Measurements from ENCODE around the gene GLCE.
"Not testable (repeated sequence)": the region's sequence is repeated elsewhere in the genome, so short reads cannot be mapped to it uniquely, and the experiment has no call there.

GLCE gene

GRCh38 chr15:69138963-69139362, 21.5 kb upstream of the GLCE start:
- no peak for DNase-seq

GRCh38 chr15:69140306-69140705, 20.1 kb upstream of the GLCE start:
- no peak for DNase-seq

GRCh38 chr15:69141286-69141701, 19.1 kb upstream of the GLCE start:
- DNase-seq: peak; percentile 45

- no peak for DNase-seq
Measured at GRCh38 chr15:69141833-69142232, 18.6 kb upstream of the GLCE start.

GRCh38 chr15:69143756-69144436, 16.5 kb upstream of the GLCE start:
- DNase-seq: no peak

GRCh38 chr15:69144530-69144929, 15.9 kb upstream of the GLCE start:
- DNase-seq: no peak

GRCh38 chr15:69145149-69145693, 15.2 kb upstream of the GLCE start:
- DNase-seq: no peak

- DNase-seq: no peak
Measured at GRCh38 chr15:69145694-69146492, 14.5 kb upstream of the GLCE start.

- no peak for DNase-seq
Measured at GRCh38 chr15:69146724-69147435, 13.6 kb upstream of the GLCE start.

GRCh38 chr15:69148465-69148864, 12.0 kb upstream of the GLCE start:
- no peak for DNase-seq

- no peak for DNase-seq
Measured at GRCh38 chr15:69149163-69149562, 11.3 kb upstream of the GLCE start.

- DNase-seq: peak; percentile 58
Measured at GRCh38 chr15:69149803-69150202, 10.6 kb upstream of the GLCE start.

- DNase-seq: no peak
Measured at GRCh38 chr15:69150336-69150735, 10.1 kb upstream of the GLCE start.

GRCh38 chr15:69150841-69151240, 9.6 kb upstream of the GLCE start:
- no peak for DNase-seq

GRCh38 chr15:69153046-69153445, 7.4 kb upstream of the GLCE start:
- no peak for DNase-seq

GRCh38 chr15:69153587-69153986, 6.8 kb upstream of the GLCE start:
- not testable (repeated sequence) for DNase-seq

GRCh38 chr15:69154078-69154477, 6.4 kb upstream of the GLCE start:
- DNase-seq: no peak

GRCh38 chr15:69154684-69155083, 5.8 kb upstream of the GLCE start:
- DNase-seq: no peak

GRCh38 chr15:69156736-69157381, 3.6 kb upstream of the GLCE start:
- DNase-seq: peak; percentile 72

- DNase-seq: no peak
Measured at GRCh38 chr15:69158201-69158842, 2.1 kb upstream of the GLCE start.

- no peak for DNase-seq
Measured at GRCh38 chr15:69158843-69159240, 1.6 kb upstream of the GLCE start.

GRCh38 chr15:69159805-69160140, 662 bp upstream of the GLCE start:
- DNase-seq: no peak
